Keratinocyte (primary cell): ENCODE results near the gene SPDYE4. TPM values are rescaled to one million over a fixed set of nuclear protein-coding genes. Genes with fewer than 3 reads are reported as not detected.

ENCODE experiments used
- DNase-seq: peaks from one replicate; pipeline ENCODE4 v3.0.0-alpha.2; 2011; ENCODE audit warnings: low read depth, missing footprints, low spot score
- FAIRE-seq: peaks from 2 replicates; lab custom pipeline; 2011; peaks lifted over from hg19 to GRCh38; lab: Jason Lieb, UNC
- H2AFZ ChIP-seq: 2 replicates; pipeline ENCODE4 v1.6.0; 2012; ENCODE audit warnings: low read length, control low read depth, inconsistent platforms; ENCODE audit not compliant: control insufficient read depth
- H3K27ac ChIP-seq: 2 replicates; pipeline ENCODE4 v1.5.1; 2011; ENCODE audit warnings: low read length; ENCODE audit not compliant: control insufficient read depth, insufficient read depth
- H3K27me3 ChIP-seq: 3 replicates; pipeline ENCODE4 v1.6.0; 2011; ENCODE audit warnings: low read length; ENCODE audit not compliant: control insufficient read depth, insufficient read depth; ENCODE audit errors: extremely low read depth
- H3K36me3 ChIP-seq, 2 experiments: 2 replicates in 1 of 2; 3 replicates in 1 of 2; pipeline ENCODE4 v1.5.1; 2011; ENCODE audit warnings: low read length in 2 of 2, mild to moderate bottlenecking in 1 of 2; ENCODE audit not compliant: control insufficient read depth in 2 of 2, insufficient read depth in 2 of 2; ENCODE audit errors: extremely low read depth in 1 of 2
- H3K4me1 ChIP-seq: 3 replicates; pipeline ENCODE4 v1.5.1; 2011; ENCODE audit warnings: low read length; ENCODE audit not compliant: control insufficient read depth, insufficient read depth; ENCODE audit errors: extremely low read depth
- H3K4me2 ChIP-seq: 3 replicates; pipeline ENCODE4 v1.6.0; 2011; ENCODE audit warnings: low read depth, low read length; ENCODE audit not compliant: control insufficient read depth, insufficient read depth; ENCODE audit errors: extremely low read depth
- H3K4me3 ChIP-seq, 3 experiments: fragments of 200-600 bp in 1 of 3; sonication (generic) in 1 of 3; 2 replicates in 2 of 3; 3 replicates in 1 of 3; pipeline ENCODE4 v1.5.1; 2011 to 2016; ENCODE audit warnings: low read length in 3 of 3, mild to moderate bottlenecking in 3 of 3, control low read depth in 2 of 3, inconsistent platforms in 1 of 3, low read depth in 1 of 3, mixed read lengths in 1 of 3, mixed run types in 1 of 3, moderate library complexity in 1 of 3; ENCODE audit not compliant: control insufficient read depth in 2 of 3, insufficient read depth in 2 of 3; ENCODE audit errors: extremely low read depth in 1 of 3
- H3K79me2 ChIP-seq: 2 replicates; pipeline ENCODE4 v1.6.0; 2012; ENCODE audit warnings: low read length; ENCODE audit not compliant: control insufficient read depth, insufficient read depth
- H3K9ac ChIP-seq: 3 replicates; pipeline ENCODE4 v1.6.0; 2011; ENCODE audit warnings: low read length; ENCODE audit not compliant: control insufficient read depth, insufficient read depth; ENCODE audit errors: extremely low read depth
- H3K9me1 ChIP-seq: 3 replicates; pipeline ENCODE4 v1.6.0; 2011; ENCODE audit warnings: low read length; ENCODE audit not compliant: control insufficient read depth, insufficient read depth; ENCODE audit errors: extremely low read depth
- H3K9me3 ChIP-seq: 2 replicates; pipeline ENCODE4 v1.5.1; 2012; ENCODE audit warnings: low read depth, low read length; ENCODE audit not compliant: control insufficient read depth
- H4K20me1 ChIP-seq: 3 replicates; pipeline ENCODE4 v1.6.0; 2011; ENCODE audit warnings: low read length; ENCODE audit not compliant: control insufficient read depth, insufficient read depth; ENCODE audit errors: extremely low read depth
- CTCF ChIP-seq, 3 experiments: IDR thresholded peaks in 1 of 3; conservative IDR thresholded peaks in 1 of 3; optimal IDR thresholded peaks in 1 of 3; 2 replicates in 2 of 3; 3 replicates in 1 of 3; pipeline versions ENCODE3 to v1.5.1; 2011; ENCODE audit warnings: low read length in 3 of 3, mild to moderate bottlenecking in 3 of 3, moderate library complexity in 2 of 3, control low read depth in 1 of 3, inconsistent platforms in 1 of 3; ENCODE audit not compliant: insufficient read depth in 2 of 3; ENCODE audit errors: extremely low read depth in 1 of 3
- EZH2 ChIP-seq: IDR thresholded peaks from one replicate; pipeline ENCODE4 v1.6.1; 2012; ENCODE audit warnings: inconsistent platforms, mild to moderate bottlenecking, low read length, moderate library complexity
- dilution Hi-C: fragments of 300-500 bp; cut with MboI; formaldehyde crosslinking; loops from one replicate; pipeline ENCODE4 v1.7.0; 2020; ENCODE audit warnings: low sequenced_read_pairs; ENCODE audit not compliant: extremely low pct_ligation_motif_present
- polyA plus RNA-seq, 5 experiments: library from polyadenylated mRNA; depleted of rRNA in 3 of 5; stranded (reverse) in 3 of 5; stranded (forward) in 1 of 5; unstranded in 1 of 5; fragments of >200 nt; gene quantifications; 1 replicate in 1 of 5; 2 replicates in 3 of 5; 3 replicates in 1 of 5; pipeline versions ENCODE4 v1.2.1 to v1.2.3, GENCODE V29; 2011 to 2012; ENCODE audit warnings: missing spikeins in 2 of 5, low read depth in 1 of 5, low replicate concordance in 1 of 5

The SPDYE4 gene
- polyA plus RNA-seq, 1 donor (not counting 4 experiments of a cell fraction or from before 2014, with no cell fraction given), result not detected

- Histone ChIP-seq H3K9me3 (no peaks in the 10 kb centered on the region), H3K27me3 (no peaks in the 10 kb centered on the region), H3K27ac (no peak overlapping the region), H3K9ac (no peak overlapping the region), H3K9me1 (no peaks in the 10 kb centered on the region), H4K20me1 (no peaks in the 10 kb centered on the region), H3K36me3 (no peaks in the 10 kb centered on the region), H2AFZ (no peak overlapping the region), H3K4me1 (no peaks in the 10 kb centered on the region), H3K79me2 (no peaks in the 10 kb centered on the region), H3K4me3 (no peak overlapping the region), H3K4me2 (no peak overlapping the region)
- no peak for FAIRE-seq
- no peak for TF ChIP-seq EZH2
- no peak for TF ChIP-seq CTCF (optimal IDR thresholded peaks at IDR 0.05 in 1 of 3, IDR thresholded peaks at IDR 0.05 in 1 of 3, conservative IDR thresholded peaks at IDR 0.05 in 1 of 3; ENCODE audit: extremely low read depth in 1 of 3, insufficient read depth in 2 of 3, low read length in 3 of 3)
- no peak for DNase-seq
- dilution Hi-C loops, result no loop called here
Observed at GRCh38 chr17:8755590-8756255, 2.6 kb downstream of the SPDYE4 start.

DNA sequence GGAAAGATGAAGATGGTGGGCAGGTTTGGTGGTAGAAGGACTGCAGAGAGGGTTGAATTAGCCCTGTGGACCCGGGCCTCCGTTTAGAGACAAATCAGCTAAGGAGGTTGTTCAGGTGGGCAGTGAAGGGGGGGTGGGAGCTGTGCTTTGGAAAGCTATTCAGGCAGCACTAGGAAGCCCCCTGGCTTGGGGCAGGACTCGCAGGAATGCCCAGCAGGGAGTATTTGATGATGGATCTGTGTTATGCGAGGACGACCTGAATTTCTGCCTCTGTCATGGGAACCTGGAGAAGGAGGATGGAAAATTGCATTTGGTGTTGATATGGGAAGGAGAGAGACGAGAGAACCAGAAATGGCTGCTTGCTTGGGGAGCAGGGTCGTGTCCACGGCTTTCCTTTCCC is 3.5 kb downstream of the SPDYE4 start:
- no peak overlapping the region for H3K27ac ChIP-seq
- H3K36me3 ChIP-seq, result no peaks in the 10 kb centered on the region
- no peak overlapping the region for H3K4me2 ChIP-seq
- H2AFZ ChIP-seq, result no peak overlapping the region
- H3K79me2 ChIP-seq, result no peaks in the 10 kb centered on the region
- H3K9ac ChIP-seq, result no peak overlapping the region
- FAIRE-seq (no peak), DNase-seq (no peak)
- H3K4me3 ChIP-seq, result no peak overlapping the region
- dilution Hi-C loops, result no loop called here
- H3K9me3 ChIP-seq, result no peaks in the 10 kb centered on the region
- no peaks in the 10 kb centered on the region for H3K9me1 ChIP-seq
- no peaks in the 10 kb centered on the region for H4K20me1 ChIP-seq
- H3K27me3 ChIP-seq, result no peaks in the 10 kb centered on the region
- no peak for TF ChIP-seq CTCF (optimal IDR thresholded peaks at IDR 0.05 in 1 of 3, IDR thresholded peaks at IDR 0.05 in 1 of 3, conservative IDR thresholded peaks at IDR 0.05 in 1 of 3; ENCODE audit: extremely low read depth in 1 of 3, insufficient read depth in 2 of 3, low read length in 3 of 3)
- TF ChIP-seq EZH2, result no peak
- no peaks in the 10 kb centered on the region for H3K4me1 ChIP-seq
